H1 (cell line): Measurements from ENCODE around the gene STK32C. TPM values are rescaled to one million over a fixed set of nuclear protein-coding genes. Genes with fewer than 3 reads are reported as not detected.
"Not testable (repeated sequence)": the region's sequence is repeated elsewhere in the genome, so short reads cannot be mapped to it uniquely, and the experiment has no call there.

Source experiments
- CTCF ChIA-PET: fragments of 300-600 bp; sonication (Branson Sonifier 250); formaldehyde crosslinking; loops from one replicate; lab custom pipeline; 2021; ENCODE audit not compliant: partially characterized antibody; lab: Charles Lee
- POLR2A ChIA-PET: fragments of 300-600 bp; sonication (Branson Sonifier 250); formaldehyde crosslinking; loops from one replicate; lab custom pipeline; 2021; ENCODE audit warnings: inconsistent platforms; ENCODE audit not compliant: partially characterized antibody; lab: Charles Lee
- DNase-seq, 2 experiments: peaks; one replicate each; pipeline versions ENCODE4 v3.0.0 to v3.0.0-alpha.2; 2010 to 2022; ENCODE audit warnings: low spot score in 2 of 2, low read depth in 1 of 2, mixed read lengths in 1 of 2
- FAIRE-seq: peaks from 2 replicates; lab custom pipeline; 2011; peaks lifted over from hg19 to GRCh38; lab: Jason Lieb, UNC
- H2AFZ ChIP-seq: 2 replicates; pipeline ENCODE4 v1.8.1; 2012; ENCODE audit warnings: low read length, inconsistent platforms
- H2AK5ac ChIP-seq: 2 replicates; pipeline ENCODE4 v1.6.1; 2013; ENCODE audit warnings: low read depth, low read length
- H2BK120ac ChIP-seq: replicated peaks from 2 replicates; pipeline ENCODE3; 2013; ENCODE audit warnings: low read depth, low read length, inconsistent platforms
- H2BK12ac ChIP-seq: 2 replicates; pipeline ENCODE4 v1.6.1; 2013; ENCODE audit warnings: low read depth, low read length
- H2BK15ac ChIP-seq: 2 replicates; pipeline ENCODE4 v1.6.1; 2013; ENCODE audit warnings: low read length
- H2BK20ac ChIP-seq: 2 replicates; pipeline ENCODE4 v1.6.1; 2013; ENCODE audit warnings: low read length
- H2BK5ac ChIP-seq: 2 replicates; pipeline ENCODE4 v1.6.1; 2013; ENCODE audit warnings: low read depth, low read length
- H3K14ac ChIP-seq: 2 replicates; pipeline ENCODE4 v1.6.1; 2013; ENCODE audit warnings: inconsistent platforms; ENCODE audit not compliant: insufficient read length
- H3K18ac ChIP-seq: 2 replicates; pipeline ENCODE4 v1.6.1; 2013; ENCODE audit warnings: low read length; ENCODE audit errors: extremely low read depth
- H3K23ac ChIP-seq: 2 replicates; pipeline ENCODE4 v1.6.1; 2013; ENCODE audit warnings: inconsistent platforms; ENCODE audit not compliant: insufficient read length
- H3K23me2 ChIP-seq: 2 replicates; pipeline ENCODE4 v1.6.1; 2013; ENCODE audit warnings: low read depth, low read length
- H3K27ac ChIP-seq: 2 replicates; pipeline ENCODE4 v1.6.1; 2011; ENCODE audit warnings: low read depth, low read length, inconsistent platforms
- H3K27me3 ChIP-seq, 4 experiments: replicated peaks in 1 of 4; 1 replicate in 1 of 4; 2 replicates in 3 of 4; pipeline versions ENCODE4 v1.6.1 to v1.8.1; 2011 to 2013; ENCODE audit warnings: low read length in 3 of 4, mild to moderate bottlenecking in 3 of 4, inconsistent platforms in 2 of 4, mixed read lengths in 2 of 4, moderate library complexity in 1 of 4; ENCODE audit not compliant: control insufficient read depth in 3 of 4, insufficient read depth in 3 of 4; ENCODE audit errors: extremely low read depth in 1 of 4
- H3K36me3 ChIP-seq, 4 experiments: 2 replicates each; pipeline versions ENCODE4 v1.6.1 to v1.8.1; 2011 to 2013; ENCODE audit warnings: mild to moderate bottlenecking in 4 of 4, low read length in 3 of 4, moderate library complexity in 2 of 4, control low read depth in 1 of 4, inconsistent platforms in 1 of 4; ENCODE audit not compliant: insufficient read depth in 4 of 4, control insufficient read depth in 2 of 4
- H3K4ac ChIP-seq: replicated peaks from 2 replicates; pipeline ENCODE3; 2013; ENCODE audit warnings: low read length, low read depth, mixed read lengths, inconsistent platforms; ENCODE audit not compliant: insufficient read length
- H3K4me1 ChIP-seq, 4 experiments: replicated peaks in 1 of 4; 1 replicate in 1 of 4; 2 replicates in 3 of 4; pipeline versions ENCODE4 v1.6.1 to v1.8.1; 2011 to 2013; ENCODE audit warnings: low read length in 3 of 4, inconsistent platforms in 2 of 4, mixed read lengths in 1 of 4; ENCODE audit not compliant: insufficient read depth in 4 of 4, control insufficient read depth in 3 of 4
- H3K4me2 ChIP-seq, 2 experiments: 2 replicates each; pipeline versions ENCODE4 v1.6.1 to v1.8.1; 2011 to 2013; ENCODE audit warnings: low read depth in 2 of 2, low read length in 2 of 2, control low read depth in 1 of 2, inconsistent platforms in 1 of 2, mild to moderate bottlenecking in 1 of 2; ENCODE audit not compliant: insufficient read depth in 1 of 2
- H3K4me3 ChIP-seq, 4 experiments: fragments of 200-600, 300-600 bp in 1 of 4; sonication (generic), shearing (Covaris generic), sonication (Bioruptor Twin) in 1 of 4; 2 replicates each; pipeline versions ENCODE4 v1.5.1 to v1.8.1; 2011 to 2016; ENCODE audit warnings: low read length in 4 of 4, low read depth in 3 of 4, control low read depth in 2 of 4, inconsistent platforms in 2 of 4, mild to moderate bottlenecking in 2 of 4, mixed read lengths in 1 of 4, moderate library complexity in 1 of 4; ENCODE audit not compliant: insufficient read depth in 2 of 4; ENCODE audit errors: extremely low read depth in 1 of 4
- H3K56ac ChIP-seq: replicated peaks from 2 replicates; pipeline ENCODE3; 2013; ENCODE audit warnings: low read depth, mild to moderate bottlenecking, mixed read lengths, low read length, inconsistent platforms; ENCODE audit not compliant: insufficient read length
- H3K79me1 ChIP-seq: 2 replicates; pipeline ENCODE4 v1.6.1; 2013; ENCODE audit warnings: low read depth, low read length, control low read depth
- H3K79me2 ChIP-seq, 2 experiments: 2 replicates each; pipeline versions ENCODE4 v1.6.1 to v1.8.1; 2012 to 2013; ENCODE audit warnings: low read length in 2 of 2, mild to moderate bottlenecking in 2 of 2, inconsistent platforms in 1 of 2; ENCODE audit not compliant: insufficient read depth in 2 of 2, control insufficient read depth in 1 of 2
- H3K9ac ChIP-seq, 4 experiments: replicated peaks in 1 of 4; 1 replicate in 1 of 4; 2 replicates in 3 of 4; pipeline versions ENCODE4 v1.6.1 to v1.8.1; 2011 to 2013; ENCODE audit warnings: low read depth in 3 of 4, low read length in 3 of 4, control low read depth in 2 of 4, mild to moderate bottlenecking in 2 of 4, moderate library complexity in 2 of 4, inconsistent platforms in 1 of 4; ENCODE audit errors: extremely low read depth in 1 of 4
- H3K9me3 ChIP-seq, 2 experiments: 2 replicates each; pipeline versions ENCODE4 v1.6.1 to v1.8.1; 2012 to 2013; ENCODE audit warnings: mild to moderate bottlenecking in 2 of 2, moderate library complexity in 2 of 2, control low read depth in 1 of 2, inconsistent platforms in 1 of 2, low read depth in 1 of 2, low read length in 1 of 2, mixed read lengths in 1 of 2; ENCODE audit not compliant: insufficient read depth in 2 of 2
- H4K20me1 ChIP-seq, 2 experiments: replicated peaks in 1 of 2; 2 replicates each; pipeline versions ENCODE3 to v1.8.1; 2011 to 2013; ENCODE audit warnings: inconsistent platforms in 2 of 2, low read length in 2 of 2, mild to moderate bottlenecking in 1 of 2; ENCODE audit not compliant: insufficient read depth in 2 of 2, control insufficient read depth in 1 of 2
- H4K5ac ChIP-seq: 2 replicates; pipeline ENCODE4 v1.6.1; 2013; ENCODE audit warnings: low read length, low read depth, mixed read lengths, inconsistent platforms; ENCODE audit not compliant: insufficient read length
- H4K8ac ChIP-seq: 2 replicates; pipeline ENCODE4 v1.8.0; 2013; ENCODE audit warnings: mild to moderate bottlenecking, moderate library complexity, low read length, inconsistent platforms; ENCODE audit not compliant: insufficient read depth; ENCODE audit errors: extremely low read depth
- H4K91ac ChIP-seq: replicated peaks from 2 replicates; pipeline ENCODE3; 2013; ENCODE audit warnings: low read length, mixed read lengths, inconsistent platforms; ENCODE audit not compliant: insufficient read length
- CTCF ChIP-seq, 3 experiments: IDR thresholded peaks; 1 replicate in 2 of 3; 2 replicates in 1 of 3; pipeline versions ENCODE4 v1.5.1 to v1.6.1; 2011; ENCODE audit warnings: low read length in 3 of 3, mild to moderate bottlenecking in 3 of 3, inconsistent platforms in 2 of 3, low read depth in 1 of 3, moderate library complexity in 1 of 3; ENCODE audit not compliant: insufficient read depth in 1 of 3; ENCODE audit errors: control extremely low read depth in 1 of 3
- GABPA ChIP-seq: IDR thresholded peaks from 2 replicates; pipeline ENCODE4 v1.6.1; 2011; ENCODE audit warnings: mild to moderate bottlenecking, low read length, moderate library complexity, borderline replicate concordance; ENCODE audit not compliant: insufficient read depth
- MAX ChIP-seq: IDR thresholded peaks from 2 replicates; pipeline ENCODE4 v1.6.1; 2012; ENCODE audit warnings: inconsistent platforms
- RAD21 ChIP-seq, 2 experiments: IDR thresholded peaks in 1 of 2; conservative IDR thresholded peaks in 1 of 2; 2 replicates each; pipeline ENCODE4 v1.6.1; 2011; ENCODE audit warnings: low read depth in 2 of 2, low read length in 2 of 2, improper control_type of control experiment in 1 of 2, inconsistent platforms in 1 of 2, mild to moderate bottlenecking in 1 of 2, moderate library complexity in 1 of 2
- TCF12 ChIP-seq: IDR thresholded peaks from 2 replicates; pipeline ENCODE4 v1.6.1; 2011; ENCODE audit warnings: low read depth, mild to moderate bottlenecking, low read length
- WGBS, 2 experiments: shearing (Covaris generic) in 1 of 2; methylation state at CpG; one replicate each; pipeline versions ENCODE4 v1.1.6 to v1.1.7; 2013 to 2015; ENCODE audit warnings: low lambda C conversion rate in 2 of 2, mixed read lengths in 2 of 2, inconsistent platforms in 1 of 2, low coverage in 1 of 2, missing lambda C conversion rate in 1 of 2; ENCODE audit not compliant: insufficient replicate concordance in 2 of 2, insufficient coverage in 1 of 2, insufficient read length in 1 of 2; ENCODE audit errors: extremely low coverage in 1 of 2, missing lambda C conversion rate in 1 of 2; 5-methylcytosine and 5-hydroxymethylcytosine counted together
- polyA plus RNA-seq, 7 experiments: library from polyadenylated mRNA; depleted of rRNA in 3 of 7; stranded (reverse) in 5 of 7; unstranded in 2 of 7; fragments of >200 nt in 5 of 7; fragments of 200-250 nt in 2 of 7; gene quantifications; 1 replicate in 5 of 7; 2 replicates in 1 of 7; 4 replicates in 1 of 7; pipeline versions ENCODE4 v1.2.1 to v1.2.3, GENCODE V29; 2011 to 2013; ENCODE audit warnings: missing spikeins in 2 of 7, mixed read lengths in 2 of 7
- total RNA-seq: library from RNA; stranded (reverse); fragmentation: NEBNext Ultra II Directional; extraction: Animal tissue kit (Norgen Biotek cat#: 25700); gene quantifications from 2 replicates; pipeline ENCODE4 v1.2.1, GENCODE V29; 2021

Gene STK32C
- total and polyA plus RNA-seq, 2 of the 8 experiments (the other 6 are each of a cell fraction or from before 2014, with no cell fraction given): 10.6 to 15.6 TPM

- peak overlapping the region; percentile 24; the same call in 1 of the 2 replicates for H2AK5ac ChIP-seq
- H3K36me3 ChIP-seq, H4K5ac ChIP-seq, H3K4me3 ChIP-seq, H3K79me2 ChIP-seq, H3K23ac ChIP-seq, H4K91ac ChIP-seq, H3K23me2 ChIP-seq, H2AFZ ChIP-seq, H3K4me2 ChIP-seq, H3K27ac ChIP-seq, H3K9ac ChIP-seq, H3K14ac ChIP-seq, H3K56ac ChIP-seq, H2BK120ac ChIP-seq, H3K9me3 ChIP-seq, H2BK20ac ChIP-seq, H3K18ac ChIP-seq, POLR2A ChIA-PET, FAIRE-seq, H3K27me3 ChIP-seq, H4K20me1 ChIP-seq, H3K4me1 ChIP-seq, H2BK12ac ChIP-seq, H3K79me1 ChIP-seq, H2BK15ac ChIP-seq, H2BK5ac ChIP-seq: not testable (repeated sequence)
- TF ChIP-seq TCF12 (0 out of 2 replicates have a peak, but pooled peaks have one; percentile 14), RAD21 (IDR thresholded peaks at IDR 0.05 in 1 of 2, conservative IDR thresholded peaks at IDR 0.05 in 1 of 2; ENCODE audit: low read depth in 2 of 2, low read length in 2 of 2) (peak; percentile 71 to 72), GABPA (peak; percentile 65; the same call in 1 of the 2 replicates), MAX (peak; percentile 43), CTCF (IDR thresholded peaks at IDR 0.05; ENCODE audit: control extremely low read depth in 1 of 3, insufficient read depth in 1 of 3, low read depth in 1 of 3, low read length in 3 of 3) (peak; percentile 82 to 93 (median 89))
- peak; percentile 65 to 97 for DNase-seq
- H4K8ac ChIP-seq: peak overlapping the region; percentile 82; the same call in 1 of the 2 replicates
- CTCF ChIA-PET: interaction anchor here (0.7 to 3.5 kb wide), 29 partner anchors 9 to 283 kb away, joined by 3 to 18 read pairs (median 4); no protein-coding TSS in a partner anchor
- peak overlapping the region; percentile 27 for H3K4ac ChIP-seq
- WGBS, 2 experiments: 49% methylated on average over 24 of the region's 44 CpGs; no CpG with 5 or more reads in 1 of the 2 experiments
Measured at GRCh38 chr10:132352462-132353308, 44.9 kb upstream of the STK32C start.
